HepG2 (cell line): ENCODE data around the gene CAPN10. TPM values are rescaled to one million over a fixed set of nuclear protein-coding genes. Genes with fewer than 3 reads are reported as not detected.

ENCODE experiments used
- ATAC-seq: fragments of 200-7000 bp; cut with Tn5 transposase; 3 replicates; pipeline ENCODE4 v1.9.1; 2020; ENCODE audit warnings: mild to moderate bottlenecking, moderate library complexity
- BruUV-seq: library from RNA; stranded (reverse); fragments of 400-500 nt; replicated peaks from 2 replicates; lab custom pipeline; 2021; lab: Mats Ljungman, UMichigan
- CTCF ChIA-PET: fragments of 300-600 bp; formaldehyde crosslinking; extraction: SDS; loops from one replicate; lab custom pipeline; 2021; ENCODE audit warnings: low total read pairs, inconsistent platforms, low intra/inter-chr PET ratio; lab: Yijun Ruan, JAX
- POLR2A ChIA-PET: fragments of 350-600 bp; sonication (Branson Sonifier 250); formaldehyde crosslinking; loops from one replicate; lab custom pipeline; 2020; ENCODE audit warnings: antibody characterized with exemption, inconsistent platforms; lab: Yijun Ruan, JAX
- DNase-seq: peaks from one replicate; pipeline ENCODE4 v3.0.0-alpha.2; 2015; ENCODE audit warnings: low spot score
- FAIRE-seq: peaks from 3 replicates; lab custom pipeline; 2011; peaks lifted over from hg19 to GRCh38; lab: Jason Lieb, UNC
- H2AFZ ChIP-seq: one replicate; pipeline ENCODE4 v1.6.1; 2011; ENCODE audit warnings: low read length, inconsistent platforms
- H3K27ac ChIP-seq: fragments of 300-600 bp; 3 replicates; pipeline ENCODE4 v1.8.0; 2011; ENCODE audit warnings: mixed run types, mild to moderate bottlenecking, mixed read lengths, low read length, inconsistent platforms; ENCODE audit not compliant: insufficient read depth; ENCODE audit errors: extremely low read length
- H3K27me3 ChIP-seq, 2 experiments: fragments of 200-600 bp in 1 of 2; 2 replicates in 1 of 2; 3 replicates in 1 of 2; pipeline versions ENCODE4 v1.6.0 to v1.8.0; 2011; ENCODE audit warnings: low read length in 2 of 2, mild to moderate bottlenecking in 2 of 2, moderate library complexity in 2 of 2, inconsistent platforms in 1 of 2; ENCODE audit not compliant: insufficient read depth in 2 of 2, control insufficient read depth in 1 of 2
- H3K36me3 ChIP-seq, 2 experiments: fragments of 200-600 bp in 1 of 2; replicated peaks in 1 of 2; 2 replicates in 1 of 2; 3 replicates in 1 of 2; pipeline versions ENCODE4 v1.5.1 to v1.8.0; 2011; ENCODE audit warnings: low read length in 2 of 2, inconsistent platforms in 1 of 2; ENCODE audit not compliant: insufficient read depth in 2 of 2, control insufficient read depth in 1 of 2
- H3K4me1 ChIP-seq: 2 replicates; pipeline ENCODE4 v1.5.1; 2012; ENCODE audit warnings: low read length, inconsistent platforms; ENCODE audit not compliant: insufficient read depth
- H3K4me2 ChIP-seq: 2 replicates; pipeline ENCODE4 v1.6.0; 2011; ENCODE audit warnings: low read depth, low read length, inconsistent platforms
- H3K4me3 ChIP-seq, 3 experiments: fragments of 200-600 bp in 1 of 3; sonication (generic), shearing (Covaris generic) in 1 of 3; replicated peaks in 1 of 3; 2 replicates each; pipeline ENCODE4 v1.5.1; 2011 to 2016; ENCODE audit warnings: low read length in 3 of 3, inconsistent platforms in 2 of 3, low read depth in 2 of 3, mild to moderate bottlenecking in 2 of 3, control low read depth in 1 of 3, mixed read lengths in 1 of 3; ENCODE audit not compliant: insufficient read depth in 1 of 3
- H3K79me2 ChIP-seq: one replicate; pipeline ENCODE4 v1.6.1; 2011; ENCODE audit warnings: low read length, inconsistent platforms; ENCODE audit not compliant: insufficient read depth
- H3K9ac ChIP-seq: 2 replicates; pipeline ENCODE4 v1.6.0; 2011; ENCODE audit warnings: mild to moderate bottlenecking, low read depth, low read length, inconsistent platforms; ENCODE audit not compliant: insufficient read depth
- H3K9me3 ChIP-seq: 2 replicates; pipeline ENCODE4 v1.5.1; 2012; ENCODE audit warnings: mild to moderate bottlenecking, low read length
- H4K20me1 ChIP-seq: 2 replicates; pipeline ENCODE4 v1.6.0; 2011; ENCODE audit warnings: inconsistent platforms, mild to moderate bottlenecking, low read length, moderate library complexity; ENCODE audit not compliant: insufficient read depth
- ATF4 ChIP-seq, 2 experiments: fragments of 450-650 bp in 1 of 2; sonication (generic) in 1 of 2; formaldehyde crosslinking; IDR thresholded peaks; 2 replicates each; pipeline versions ENCODE4 v1.5.0 to v1.8.0; 2020 to 2022; ENCODE audit warnings: mild to moderate bottlenecking in 1 of 2, missing genetic modification reagents in 1 of 2
- KMT2B ChIP-seq: IDR thresholded peaks from 2 replicates; pipeline ENCODE4 v1.6.1; 2016; ENCODE audit warnings: missing genetic modification reagents, missing compliant biosample characterization
- REL ChIP-seq: sonication (generic); formaldehyde crosslinking; conservative IDR thresholded peaks from 2 replicates; pipeline ENCODE4 v1.8.0; 2022; ENCODE audit warnings: mild to moderate bottlenecking, missing genetic modification reagents, moderate library complexity
- ZFP91 ChIP-seq: sonication (generic); formaldehyde crosslinking; IDR thresholded peaks from 2 replicates; pipeline ENCODE4 v1.9.0; 2022; ENCODE audit warnings: missing genetic modification reagents, mild to moderate bottlenecking, borderline replicate concordance
- ZNF629 ChIP-seq: sonication (generic); formaldehyde crosslinking; conservative IDR thresholded peaks from 2 replicates; pipeline ENCODE4 v1.5.0; 2020; ENCODE audit warnings: missing genetic modification reagents
- WGBS: methylation state at CpG from one replicate; pipeline ENCODE4 v1.1.6; 2017; ENCODE audit warnings: low lambda C conversion rate; 5-methylcytosine and 5-hydroxymethylcytosine counted together
- in situ Hi-C: cut with HindIII; loops from 2 replicates; pipeline ENCODE4 v1.10.0; 2017; ENCODE audit warnings: low pct_unique_long_range_greater_than_20kb; ENCODE audit not compliant: extremely low pct_ligation_motif_present
- intact Hi-C: fragments of 100-400 bp; cut with micrococcal nuclease; formaldehyde crosslinking; loops from one replicate; pipeline ENCODE4 v1.10.0; 2022; ENCODE audit not compliant: unreplicated experiment
- polyA plus RNA-seq, 8 experiments: library from polyadenylated mRNA; depleted of rRNA in 3 of 8; stranded (reverse) in 7 of 8; unstranded in 1 of 8; fragments of >200 nt; fragmentation: Illumina TruSeq in 4 of 8; extraction: Trizol in 4 of 8; gene quantifications; 2 replicates each; pipeline versions ENCODE4 v1.2.1 to v1.2.3, GENCODE V29; 2011 to 2016; ENCODE audit warnings: low read depth in 4 of 8, missing spikeins in 1 of 8, mixed read lengths in 1 of 8; ENCODE audit not compliant: insufficient read depth in 1 of 8
- total RNA-seq, 5 experiments: library from RNA; depleted of rRNA; stranded (reverse); fragments of >200 nt; fragmentation: Illumina TruSeq; extraction: Trizol; gene quantifications; 2 replicates each; pipeline ENCODE4 v1.2.3, GENCODE V29; 2016; ENCODE audit warnings: low read depth in 1 of 5

The CAPN10 gene
- total and polyA plus RNA-seq, 2 of the 13 experiments (the other 11 are each of a cell fraction or from before 2014, with no cell fraction given) = 27.6 to 32.4 TPM

- TF ChIP-seq ZNF629 = no peak
- no peak for TF ChIP-seq REL (CRISPR knock-in tag)
- TF ChIP-seq ATF4 (CRISPR knock-in tag; IDR thresholded peaks at IDR 0.05) = no peak
These were observed 50.8 kb downstream of the CAPN10 start (continued) for GRCh38 chr2:240637116-240637900.

GRCh38 chr2:240637901-240638345 lies 51.4 kb downstream of the CAPN10 start:
- Histone ChIP-seq H3K36me3 (no peaks in the 10 kb centered on the region), H3K27ac (no peak overlapping the region), H3K4me1 (no peaks in the 10 kb centered on the region), H3K9ac (no peak overlapping the region), H3K9me3 (peaks cover 27% of the 10 kb centered on the region), H2AFZ (no peak overlapping the region), H3K4me2 (no peak overlapping the region), H4K20me1 (no peaks in the 10 kb centered on the region), H3K27me3 (peaks cover 17 to 43% of the 10 kb centered on the region in 2 experiments), H3K4me3 (no peak overlapping the region), H3K79me2 (no peaks in the 10 kb centered on the region)
- FAIRE-seq (no peak), ATAC-seq (no peak), DNase-seq (no peak)
- POLR2A ChIA-PET = no interaction called here
- TF ChIP-seq ZFP91 (CRISPR knock-in tag) = no peak
- no peak for TF ChIP-seq KMT2B (CRISPR knock-in tag)
- WGBS = 8% methylated on average over 2 of the region's 8 CpGs
- intact Hi-C loops (loop anchor here (1.0 kb wide), 1 partner anchor 43 kb away; no protein-coding TSS in a partner anchor), in situ Hi-C loops (no loop called here)
- no TSS peak for BruUV-seq
- CTCF ChIA-PET = no interaction called here
